NCI-H1436 treated with DMSO at 0.1 percent for 48 hours (cell line): Measurements from ENCODE around the gene ADAM19.

Source experiments
- DNase-seq: peaks from one replicate; lab custom pipeline; 2025; lab: John Stamatoyannopoulos, UW

The ADAM19 gene

GRCh38 chr5:157596487-157596886 is 20.9 kb upstream of the ADAM19 start:
- DNase-seq = no peak

- DNase-seq = no peak
These were observed 19.3 kb upstream of the ADAM19 start for GRCh38 chr5:157594675-157595459.

GRCh38 chr5:157594257-157594656 is 18.7 kb upstream of the ADAM19 start:
- DNase-seq = no peak

- no peak for DNase-seq
These were observed 17.6 kb upstream of the ADAM19 start for GRCh38 chr5:157593052-157593757.

GRCh38 chr5:157592594-157592993 is 17.0 kb upstream of the ADAM19 start:
- DNase-seq = no peak

- no peak for DNase-seq
These were observed 14.9 kb upstream of the ADAM19 start for GRCh38 chr5:157590478-157590877.

- no peak for DNase-seq
These were observed 9.1 kb upstream of the ADAM19 start for GRCh38 chr5:157584628-157585027.

GRCh38 chr5:157582731-157583620 is 7.4 kb upstream of the ADAM19 start:
- no peak for DNase-seq

- no peak for DNase-seq
These were observed 6.3 kb upstream of the ADAM19 start for GRCh38 chr5:157581901-157582300.

- no peak for DNase-seq
These were observed 2.7 kb upstream of the ADAM19 start for GRCh38 chr5:157578079-157578780.

GRCh38 chr5:157576678-157577077 is 1.1 kb upstream of the ADAM19 start:
- no peak for DNase-seq

- DNase-seq = no peak
These were observed 857 bp downstream of the ADAM19 start for GRCh38 chr5:157574456-157575380.

- no peak for DNase-seq
These were observed 4.2 kb downstream of the ADAM19 start for GRCh38 chr5:157571357-157571827.

- no peak for DNase-seq
These were observed 4.9 kb downstream of the ADAM19 start for GRCh38 chr5:157570531-157571200.

GRCh38 chr5:157568720-157569119 is 6.9 kb downstream of the ADAM19 start:
- DNase-seq = no peak

- no peak for DNase-seq
These were observed 7.4 kb downstream of the ADAM19 start for GRCh38 chr5:157568222-157568621.

- DNase-seq = no peak
These were observed 8.6 kb downstream of the ADAM19 start for GRCh38 chr5:157566902-157567489.

- DNase-seq = no peak
These were observed 11.5 kb downstream of the ADAM19 start for GRCh38 chr5:157563929-157564716.
